HepG2 (cell line): ENCODE results near the gene C22orf15. TPM values are rescaled to one million over a fixed set of nuclear protein-coding genes. Genes with fewer than 3 reads are reported as not detected.

Experiments
- DR1 ChIP-seq: sonication (generic); formaldehyde crosslinking; IDR thresholded peaks from 2 replicates; pipeline ENCODE4 v1.8.0; 2021; ENCODE audit warnings: mild to moderate bottlenecking, missing genetic modification reagents, inconsistent platforms
- FIP1L1 ChIP-seq: fragments of 200-400 bp; formaldehyde crosslinking; IDR thresholded peaks from 2 replicates; pipeline ENCODE4 v1.6.1; 2018; ENCODE audit warnings: low read depth, mild to moderate bottlenecking, low read length, moderate library complexity, borderline replicate concordance; ENCODE audit not compliant: insufficient read depth
- GZF1 ChIP-seq: sonication (generic); formaldehyde crosslinking; IDR thresholded peaks from 2 replicates; pipeline ENCODE4 v1.5.1; 2020; ENCODE audit warnings: mild to moderate bottlenecking, missing genetic modification reagents
- JUN ChIP-seq: sonication (generic); formaldehyde crosslinking; IDR thresholded peaks from 2 replicates; pipeline ENCODE4 v1.4.0; 2020; ENCODE audit warnings: mild to moderate bottlenecking, missing genetic modification reagents
- MED1 ChIP-seq: sonication (generic); formaldehyde crosslinking; IDR thresholded peaks from 2 replicates; pipeline ENCODE4 v1.4.0; 2020; ENCODE audit warnings: missing genetic modification reagents
- NAIF1 ChIP-seq: sonication (generic); formaldehyde crosslinking; IDR thresholded peaks from 2 replicates; pipeline ENCODE4 v1.5.0; 2020; ENCODE audit warnings: mild to moderate bottlenecking, missing genetic modification reagents, borderline replicate concordance
- ZNF615 ChIP-seq: sonication (generic); formaldehyde crosslinking; IDR thresholded peaks from 2 replicates; pipeline ENCODE4 v1.5.0; 2020; ENCODE audit warnings: mild to moderate bottlenecking, missing genetic modification reagents, borderline replicate concordance
- ZNF747 ChIP-seq: sonication (generic); formaldehyde crosslinking; IDR thresholded peaks from 2 replicates; pipeline ENCODE4 v1.8.1; 2023; ENCODE audit warnings: missing genetic modification reagents, mild to moderate bottlenecking, borderline replicate concordance
- ZNF792 ChIP-seq: IDR thresholded peaks from 2 replicates; pipeline ENCODE4 v1.6.1; 2016
- polyA plus RNA-seq, 8 experiments: library from polyadenylated mRNA; depleted of rRNA in 3 of 8; stranded (reverse) in 7 of 8; unstranded in 1 of 8; fragments of >200 nt; fragmentation: Illumina TruSeq in 4 of 8; extraction: Trizol in 4 of 8; gene quantifications; 2 replicates each; pipeline versions ENCODE4 v1.2.1 to v1.2.3, GENCODE V29; 2011 to 2016; ENCODE audit warnings: low read depth in 4 of 8, missing spikeins in 1 of 8, mixed read lengths in 1 of 8; ENCODE audit not compliant: insufficient read depth in 1 of 8
- total RNA-seq, 5 experiments: library from RNA; depleted of rRNA; stranded (reverse); fragments of >200 nt; fragmentation: Illumina TruSeq; extraction: Trizol; gene quantifications; 2 replicates each; pipeline ENCODE4 v1.2.3, GENCODE V29; 2016; ENCODE audit warnings: low read depth in 1 of 5
- TF ChIP-seq, protein P1 (sequence below): sonication (generic); formaldehyde crosslinking; IDR thresholded peaks from 2 replicates; pipeline ENCODE4 v1.8.0; 2022; ENCODE audit warnings: missing genetic modification reagents, low read depth, mild to moderate bottlenecking, borderline replicate concordance
- TF ChIP-seq, protein P2 (sequence below): sonication (generic); formaldehyde crosslinking; conservative IDR thresholded peaks from 2 replicates; pipeline ENCODE4 v1.8.1; 2023; ENCODE audit warnings: missing genetic modification reagents
- TF ChIP-seq, protein P3 (sequence below): sonication (generic); formaldehyde crosslinking; IDR thresholded peaks from 2 replicates; pipeline ENCODE4 v1.8.0; 2022; ENCODE audit warnings: missing genetic modification reagents, mild to moderate bottlenecking, moderate library complexity, borderline replicate concordance
- TF ChIP-seq, protein P4 (sequence below), 2 experiments: fragments of 450-650 bp in 1 of 2; sonication (generic) in 1 of 2; formaldehyde crosslinking in 1 of 2; IDR thresholded peaks; 2 replicates each; pipeline versions ENCODE4 v1.6.1 to v1.8.0; 2016 to 2022; ENCODE audit warnings: antibody characterized with exemption in 1 of 2, mild to moderate bottlenecking in 1 of 2, missing genetic modification reagents in 1 of 2

The C22orf15 gene
- total and polyA plus RNA-seq, 2 of the 13 experiments (the other 11 are each of a cell fraction or from before 2014, with no cell fraction given): not detected

DNA sequence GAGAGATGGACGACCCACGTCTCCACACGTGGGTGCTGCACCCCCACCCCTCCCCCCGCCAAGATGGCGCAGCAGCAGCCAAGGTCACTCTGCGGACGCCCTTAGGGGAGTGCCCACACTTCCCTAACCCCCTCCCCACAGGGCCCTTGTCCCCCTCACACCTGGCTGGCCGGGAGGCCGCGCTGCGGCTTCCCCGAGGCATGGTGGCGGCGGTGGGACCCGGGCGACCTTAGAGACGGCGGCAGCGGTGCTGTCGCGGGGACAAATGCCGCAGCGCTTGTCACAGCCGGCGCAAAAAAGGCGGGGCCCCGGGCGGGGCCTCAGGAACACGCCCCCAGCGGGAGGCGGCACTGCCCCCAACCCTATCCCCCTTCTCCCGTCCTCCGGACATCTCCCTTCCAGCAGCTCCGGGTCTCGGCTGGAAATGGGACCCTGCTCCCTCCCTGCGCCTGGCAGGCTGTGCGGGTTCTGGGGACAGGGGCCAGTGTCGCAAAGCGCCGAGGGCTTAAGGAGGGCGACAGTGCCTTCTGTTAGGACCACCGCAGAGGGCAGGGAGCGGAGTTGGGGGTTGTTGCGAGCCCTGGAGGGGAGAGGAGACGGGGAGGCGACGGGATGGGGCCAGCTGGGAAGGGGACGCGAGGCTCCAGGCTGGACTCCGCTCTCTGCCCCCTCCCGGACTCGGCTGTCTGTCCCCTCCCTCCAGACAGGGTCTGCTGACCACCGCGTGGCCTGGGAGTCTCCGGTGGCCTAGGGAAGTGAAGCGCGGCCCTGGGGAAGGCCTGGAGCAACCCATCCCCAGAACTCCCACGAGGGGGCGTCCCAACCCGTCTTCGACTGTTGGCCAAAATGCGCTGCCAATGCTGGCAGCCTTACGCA is 5.1 kb downstream of the C22orf15 start, which contains the start of gene CHCHD10 (continued):
- TF ChIP-seq, protein P1, sequence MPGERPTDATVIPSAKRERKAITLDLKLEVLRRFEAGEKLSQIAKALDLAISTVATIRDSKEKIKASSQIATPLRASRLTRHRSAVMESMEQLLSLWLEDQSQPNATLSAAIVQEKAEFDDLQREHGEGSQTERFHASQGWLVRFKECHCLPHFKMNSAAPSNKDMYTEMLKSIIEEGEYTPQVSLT (CRISPR knock-in tag): no peak
- TF ChIP-seq JUN (CRISPR knock-in tag) (0 out of 2 replicates have a peak, but pooled peaks have one; percentile 40), NAIF1 (CRISPR knock-in tag) (peak; percentile 59; the same call in 1 of the 2 replicates), FIP1L1 (no peak), ZNF615 (CRISPR knock-in tag) (no peak), DR1 (0 out of 2 replicates have a peak, but pooled peaks have one; percentile 35), MED1 (CRISPR knock-in tag) (peak; percentile 43; the same call in 1 of the 2 replicates), GZF1 (CRISPR knock-in tag) (peak; percentile 73; the same call in 1 of the 2 replicates), ZNF792 (CRISPR knock-in tag) (no peak), ZNF747 (peak; percentile 68; the same call in 1 of the 2 replicates)
- TF ChIP-seq, protein P2, sequence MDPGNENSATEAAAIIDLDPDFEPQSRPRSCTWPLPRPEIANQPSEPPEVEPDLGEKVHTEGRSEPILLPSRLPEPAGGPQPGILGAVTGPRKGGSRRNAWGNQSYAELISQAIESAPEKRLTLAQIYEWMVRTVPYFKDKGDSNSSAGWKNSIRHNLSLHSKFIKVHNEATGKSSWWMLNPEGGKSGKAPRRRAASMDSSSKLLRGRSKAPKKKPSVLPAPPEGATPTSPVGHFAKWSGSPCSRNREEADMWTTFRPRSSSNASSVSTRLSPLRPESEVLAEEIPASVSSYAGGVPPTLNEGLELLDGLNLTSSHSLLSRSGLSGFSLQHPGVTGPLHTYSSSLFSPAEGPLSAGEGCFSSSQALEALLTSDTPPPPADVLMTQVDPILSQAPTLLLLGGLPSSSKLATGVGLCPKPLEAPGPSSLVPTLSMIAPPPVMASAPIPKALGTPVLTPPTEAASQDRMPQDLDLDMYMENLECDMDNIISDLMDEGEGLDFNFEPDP (CRISPR knock-in tag): no peak
- TF ChIP-seq, protein P3, sequence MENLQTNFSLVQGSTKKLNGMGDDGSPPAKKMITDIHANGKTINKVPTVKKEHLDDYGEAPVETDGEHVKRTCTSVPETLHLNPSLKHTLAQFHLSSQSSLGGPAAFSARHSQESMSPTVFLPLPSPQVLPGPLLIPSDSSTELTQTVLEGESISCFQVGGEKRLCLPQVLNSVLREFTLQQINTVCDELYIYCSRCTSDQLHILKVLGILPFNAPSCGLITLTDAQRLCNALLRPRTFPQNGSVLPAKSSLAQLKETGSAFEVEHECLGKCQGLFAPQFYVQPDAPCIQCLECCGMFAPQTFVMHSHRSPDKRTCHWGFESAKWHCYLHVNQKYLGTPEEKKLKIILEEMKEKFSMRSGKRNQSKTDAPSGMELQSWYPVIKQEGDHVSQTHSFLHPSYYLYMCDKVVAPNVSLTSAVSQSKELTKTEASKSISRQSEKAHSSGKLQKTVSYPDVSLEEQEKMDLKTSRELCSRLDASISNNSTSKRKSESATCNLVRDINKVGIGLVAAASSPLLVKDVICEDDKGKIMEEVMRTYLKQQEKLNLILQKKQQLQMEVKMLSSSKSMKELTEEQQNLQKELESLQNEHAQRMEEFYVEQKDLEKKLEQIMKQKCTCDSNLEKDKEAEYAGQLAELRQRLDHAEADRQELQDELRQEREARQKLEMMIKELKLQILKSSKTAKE (CRISPR knock-in tag): no peak; the same call in 1 of the 2 replicates
- TF ChIP-seq, protein P4, sequence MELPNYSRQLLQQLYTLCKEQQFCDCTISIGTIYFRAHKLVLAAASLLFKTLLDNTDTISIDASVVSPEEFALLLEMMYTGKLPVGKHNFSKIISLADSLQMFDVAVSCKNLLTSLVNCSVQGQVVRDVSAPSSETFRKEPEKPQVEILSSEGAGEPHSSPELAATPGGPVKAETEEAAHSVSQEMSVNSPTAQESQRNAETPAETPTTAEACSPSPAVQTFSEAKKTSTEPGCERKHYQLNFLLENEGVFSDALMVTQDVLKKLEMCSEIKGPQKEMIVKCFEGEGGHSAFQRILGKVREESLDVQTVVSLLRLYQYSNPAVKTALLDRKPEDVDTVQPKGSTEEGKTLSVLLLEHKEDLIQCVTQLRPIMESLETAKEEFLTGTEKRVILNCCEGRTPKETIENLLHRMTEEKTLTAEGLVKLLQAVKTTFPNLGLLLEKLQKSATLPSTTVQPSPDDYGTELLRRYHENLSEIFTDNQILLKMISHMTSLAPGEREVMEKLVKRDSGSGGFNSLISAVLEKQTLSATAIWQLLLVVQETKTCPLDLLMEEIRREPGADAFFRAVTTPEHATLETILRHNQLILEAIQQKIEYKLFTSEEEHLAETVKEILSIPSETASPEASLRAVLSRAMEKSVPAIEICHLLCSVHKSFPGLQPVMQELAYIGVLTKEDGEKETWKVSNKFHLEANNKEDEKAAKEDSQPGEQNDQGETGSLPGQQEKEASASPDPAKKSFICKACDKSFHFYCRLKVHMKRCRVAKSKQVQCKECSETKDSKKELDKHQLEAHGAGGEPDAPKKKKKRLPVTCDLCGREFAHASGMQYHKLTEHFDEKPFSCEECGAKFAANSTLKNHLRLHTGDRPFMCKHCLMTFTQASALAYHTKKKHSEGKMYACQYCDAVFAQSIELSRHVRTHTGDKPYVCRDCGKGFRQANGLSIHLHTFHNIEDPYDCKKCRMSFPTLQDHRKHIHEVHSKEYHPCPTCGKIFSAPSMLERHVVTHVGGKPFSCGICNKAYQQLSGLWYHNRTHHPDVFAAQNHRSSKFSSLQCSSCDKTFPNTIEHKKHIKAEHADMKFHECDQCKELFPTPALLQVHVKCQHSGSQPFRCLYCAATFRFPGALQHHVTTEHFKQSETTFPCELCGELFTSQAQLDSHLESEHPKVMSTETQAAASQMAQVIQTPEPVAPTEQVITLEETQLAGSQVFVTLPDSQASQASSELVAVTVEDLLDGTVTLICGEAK (IDR thresholded peaks at IDR 0.05): no peak
- TF ChIP-seq, protein P4 (CRISPR knock-in tag; IDR thresholded peaks at IDR 0.05): 0 out of 2 replicates have a peak, but pooled peaks have one; percentile 14
